HepG2 (cell line): ENCODE measurements around the gene RAD54L2. TPM values are rescaled to one million over a fixed set of nuclear protein-coding genes. Genes with fewer than 3 reads are reported as not detected.
A peak's percentile ranks its signal among the peaks of the same experiment; 100 is the strongest.

ENCODE experiments used
- ATAC-seq: fragments of 200-7000 bp; cut with Tn5 transposase; 3 replicates; pipeline ENCODE4 v1.9.1; 2020; ENCODE audit warnings: mild to moderate bottlenecking, moderate library complexity
- BruUV-seq: library from RNA; stranded (reverse); fragments of 400-500 nt; replicated peaks from 2 replicates; lab custom pipeline; 2021; lab: Mats Ljungman, UMichigan
- CTCF ChIA-PET: fragments of 300-600 bp; formaldehyde crosslinking; extraction: SDS; loops from one replicate; lab custom pipeline; 2021; ENCODE audit warnings: low total read pairs, inconsistent platforms, low intra/inter-chr PET ratio; lab: Yijun Ruan, JAX
- POLR2A ChIA-PET: fragments of 350-600 bp; sonication (Branson Sonifier 250); formaldehyde crosslinking; loops from one replicate; lab custom pipeline; 2020; ENCODE audit warnings: antibody characterized with exemption, inconsistent platforms; lab: Yijun Ruan, JAX
- DNase-seq: peaks from one replicate; pipeline ENCODE4 v3.0.0-alpha.2; 2015; ENCODE audit warnings: low spot score
- FAIRE-seq: peaks from 3 replicates; lab custom pipeline; 2011; peaks lifted over from hg19 to GRCh38; lab: Jason Lieb, UNC
- H2AFZ ChIP-seq: one replicate; pipeline ENCODE4 v1.6.1; 2011; ENCODE audit warnings: low read length, inconsistent platforms
- H3K27ac ChIP-seq: fragments of 300-600 bp; 3 replicates; pipeline ENCODE4 v1.8.0; 2011; ENCODE audit warnings: mixed run types, mild to moderate bottlenecking, mixed read lengths, low read length, inconsistent platforms; ENCODE audit not compliant: insufficient read depth; ENCODE audit errors: extremely low read length
- H3K27me3 ChIP-seq, 2 experiments: fragments of 200-600 bp in 1 of 2; 2 replicates in 1 of 2; 3 replicates in 1 of 2; pipeline versions ENCODE4 v1.6.0 to v1.8.0; 2011; ENCODE audit warnings: low read length in 2 of 2, mild to moderate bottlenecking in 2 of 2, moderate library complexity in 2 of 2, inconsistent platforms in 1 of 2; ENCODE audit not compliant: insufficient read depth in 2 of 2, control insufficient read depth in 1 of 2
- H3K36me3 ChIP-seq, 2 experiments: fragments of 200-600 bp in 1 of 2; replicated peaks in 1 of 2; 2 replicates in 1 of 2; 3 replicates in 1 of 2; pipeline versions ENCODE4 v1.5.1 to v1.8.0; 2011; ENCODE audit warnings: low read length in 2 of 2, inconsistent platforms in 1 of 2; ENCODE audit not compliant: insufficient read depth in 2 of 2, control insufficient read depth in 1 of 2
- H3K4me1 ChIP-seq: 2 replicates; pipeline ENCODE4 v1.5.1; 2012; ENCODE audit warnings: low read length, inconsistent platforms; ENCODE audit not compliant: insufficient read depth
- H3K4me2 ChIP-seq: 2 replicates; pipeline ENCODE4 v1.6.0; 2011; ENCODE audit warnings: low read depth, low read length, inconsistent platforms
- H3K4me3 ChIP-seq, 3 experiments: fragments of 200-600 bp in 1 of 3; sonication (generic), shearing (Covaris generic) in 1 of 3; replicated peaks in 1 of 3; 2 replicates each; pipeline ENCODE4 v1.5.1; 2011 to 2016; ENCODE audit warnings: low read length in 3 of 3, inconsistent platforms in 2 of 3, low read depth in 2 of 3, mild to moderate bottlenecking in 2 of 3, control low read depth in 1 of 3, mixed read lengths in 1 of 3; ENCODE audit not compliant: insufficient read depth in 1 of 3
- H3K79me2 ChIP-seq: one replicate; pipeline ENCODE4 v1.6.1; 2011; ENCODE audit warnings: low read length, inconsistent platforms; ENCODE audit not compliant: insufficient read depth
- H3K9ac ChIP-seq: 2 replicates; pipeline ENCODE4 v1.6.0; 2011; ENCODE audit warnings: mild to moderate bottlenecking, low read depth, low read length, inconsistent platforms; ENCODE audit not compliant: insufficient read depth
- H3K9me3 ChIP-seq: 2 replicates; pipeline ENCODE4 v1.5.1; 2012; ENCODE audit warnings: mild to moderate bottlenecking, low read length
- H4K20me1 ChIP-seq: 2 replicates; pipeline ENCODE4 v1.6.0; 2011; ENCODE audit warnings: inconsistent platforms, mild to moderate bottlenecking, low read length, moderate library complexity; ENCODE audit not compliant: insufficient read depth
- HDAC6 ChIP-seq: fragments of 200-600 bp; sonication (generic); IDR thresholded peaks from 2 replicates; pipeline ENCODE4 v1.7.0; 2017; ENCODE audit warnings: mild to moderate bottlenecking, antibody characterized with exemption, low read length, low read depth
- HNF4A ChIP-seq: sonication (generic); formaldehyde crosslinking; IDR thresholded peaks from 2 replicates; pipeline ENCODE4 v1.4.0; 2020; ENCODE audit warnings: missing genetic modification reagents
- HNRNPH1 ChIP-seq: fragments of 200-400 bp; formaldehyde crosslinking; optimal IDR thresholded peaks from 2 replicates; pipeline ENCODE3; 2017; ENCODE audit warnings: mild to moderate bottlenecking, low read depth, low read length
- KLF6 ChIP-seq: IDR thresholded peaks from 2 replicates; pipeline ENCODE4 v1.8.0; 2016; ENCODE audit warnings: missing biosample characterization, missing genetic modification reagents
- MAFF ChIP-seq: IDR thresholded peaks from 2 replicates; pipeline ENCODE4 v1.6.1; 2011; ENCODE audit warnings: low read depth, low read length, improper control_type of control experiment
- MAZ ChIP-seq, 2 experiments: sonication (generic) in 1 of 2; formaldehyde crosslinking in 1 of 2; IDR thresholded peaks; 2 replicates each; pipeline versions ENCODE4 v1.5.0 to v1.6.1; 2012 to 2020; ENCODE audit warnings: low read depth in 2 of 2, mild to moderate bottlenecking in 2 of 2, borderline replicate concordance in 1 of 2, improper control_type of control experiment in 1 of 2, low read length in 1 of 2, missing genetic modification reagents in 1 of 2, moderate library complexity in 1 of 2
- MYC ChIP-seq: sonication (generic); formaldehyde crosslinking; IDR thresholded peaks from 2 replicates; pipeline ENCODE4 v1.9.0; 2021; ENCODE audit warnings: missing genetic modification reagents, borderline replicate concordance
- POGZ ChIP-seq: sonication (generic); formaldehyde crosslinking; IDR thresholded peaks from 2 replicates; pipeline ENCODE4 v1.4.0; 2020; ENCODE audit warnings: mild to moderate bottlenecking, missing genetic modification reagents
- SP5 ChIP-seq: IDR thresholded peaks from 2 replicates; pipeline ENCODE4 v1.6.1; 2016; ENCODE audit warnings: low read depth, borderline replicate concordance
- TBL1XR1 ChIP-seq: fragments of 150-350 bp; IDR thresholded peaks from 2 replicates; pipeline ENCODE4 v1.6.1; 2014; ENCODE audit warnings: borderline replicate concordance, low read length; ENCODE audit not compliant: partially characterized antibody
- ZKSCAN8 ChIP-seq: IDR thresholded peaks from 2 replicates; pipeline ENCODE4 v1.6.1; 2016; ENCODE audit warnings: borderline replicate concordance, missing genetic modification reagents, missing compliant biosample characterization
- ZNF441 ChIP-seq: sonication (generic); formaldehyde crosslinking; IDR thresholded peaks from 2 replicates; pipeline ENCODE4 v1.7.0; 2021; ENCODE audit warnings: missing genetic modification reagents, borderline replicate concordance
- WGBS: methylation state at CpG from one replicate; pipeline ENCODE4 v1.1.6; 2017; ENCODE audit warnings: low lambda C conversion rate; 5-methylcytosine and 5-hydroxymethylcytosine counted together
- in situ Hi-C: cut with HindIII; loops from 2 replicates; pipeline ENCODE4 v1.10.0; 2017; ENCODE audit warnings: low pct_unique_long_range_greater_than_20kb; ENCODE audit not compliant: extremely low pct_ligation_motif_present
- intact Hi-C: fragments of 100-400 bp; cut with micrococcal nuclease; formaldehyde crosslinking; loops from one replicate; pipeline ENCODE4 v1.10.0; 2022; ENCODE audit not compliant: unreplicated experiment
- polyA plus RNA-seq, 8 experiments: library from polyadenylated mRNA; depleted of rRNA in 3 of 8; stranded (reverse) in 7 of 8; unstranded in 1 of 8; fragments of >200 nt; fragmentation: Illumina TruSeq in 4 of 8; extraction: Trizol in 4 of 8; gene quantifications; 2 replicates each; pipeline versions ENCODE4 v1.2.1 to v1.2.3, GENCODE V29; 2011 to 2016; ENCODE audit warnings: low read depth in 4 of 8, missing spikeins in 1 of 8, mixed read lengths in 1 of 8; ENCODE audit not compliant: insufficient read depth in 1 of 8
- total RNA-seq, 5 experiments: library from RNA; depleted of rRNA; stranded (reverse); fragments of >200 nt; fragmentation: Illumina TruSeq; extraction: Trizol; gene quantifications; 2 replicates each; pipeline ENCODE4 v1.2.3, GENCODE V29; 2016; ENCODE audit warnings: low read depth in 1 of 5
- TF ChIP-seq, protein P1 (sequence below): sonication (generic); formaldehyde crosslinking; IDR thresholded peaks from 2 replicates; pipeline ENCODE4 v1.4.0; 2020; ENCODE audit warnings: missing genetic modification reagents, mild to moderate bottlenecking, borderline replicate concordance
- TF ChIP-seq, protein P2 (sequence below): sonication (generic); formaldehyde crosslinking; IDR thresholded peaks from 2 replicates; pipeline ENCODE4 v1.4.0; 2020; ENCODE audit warnings: missing genetic modification reagents, mild to moderate bottlenecking, borderline replicate concordance

RAD54L2 gene
- total and polyA plus RNA-seq, 2 of the 13 experiments (the other 11 are each of a cell fraction or from before 2014, with no cell fraction given): 5.5 to 14.8 TPM

GRCh38 chr3:51508255-51508654 is 30.3 kb upstream of the RAD54L2 start:
- 3% methylated on average over 9 of the region's 9 CpGs for WGBS
- ATAC-seq: peak; percentile 39
- intact Hi-C loops: no loop called here
- peaks cover 34% of the 10 kb centered on the region for H3K4me1 ChIP-seq
- peak; percentile 26 for FAIRE-seq
- peak overlapping the region; percentile 49 for H2AFZ ChIP-seq
- H4K20me1 ChIP-seq: no peaks in the 10 kb centered on the region
- no TSS peak for BruUV-seq
- H3K4me2 ChIP-seq: peak overlapping the region; percentile 64
- H3K36me3 ChIP-seq: no peaks in the 10 kb centered on the region
- no peak overlapping the region; the same call in 1 of the 2 replicates for H3K9ac ChIP-seq
- H3K27me3 ChIP-seq: peaks cover 0 to 3% of the 10 kb centered on the region in 2 experiments; a peak in 1 of 5 replicates
- 0 out of 2 replicates have a peak, but pooled peaks have one; percentile 30 for TF ChIP-seq MYC (CRISPR knock-in tag)
- no peak for TF ChIP-seq MAFF
- TF ChIP-seq, protein P1, sequence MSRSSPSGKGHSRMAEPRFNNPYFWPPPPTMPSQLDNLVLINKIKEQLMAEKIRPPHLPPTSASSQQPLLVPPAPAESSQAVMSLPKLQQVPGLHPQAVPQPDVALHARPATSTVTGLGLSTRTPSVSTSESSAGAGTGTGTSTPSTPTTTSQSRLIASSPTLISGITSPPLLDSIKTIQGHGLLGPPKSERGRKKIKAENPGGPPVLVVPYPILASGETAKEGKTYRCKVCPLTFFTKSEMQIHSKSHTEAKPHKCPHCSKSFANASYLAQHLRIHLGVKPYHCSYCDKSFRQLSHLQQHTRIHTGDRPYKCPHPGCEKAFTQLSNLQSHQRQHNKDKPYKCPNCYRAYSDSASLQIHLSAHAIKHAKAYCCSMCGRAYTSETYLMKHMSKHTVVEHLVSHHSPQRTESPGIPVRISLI (CRISPR knock-in tag): peak; percentile 70
- peak; percentile 99 for TF ChIP-seq ZNF441 (CRISPR knock-in tag)
- peak; percentile 39; the same call in 1 of the 2 replicates for TF ChIP-seq HNF4A (CRISPR knock-in tag)
- TF ChIP-seq, all 625 proteins: peak for 4
- CTCF ChIA-PET: no interaction called here
- in situ Hi-C loops: no loop called here
- Histone ChIP-seq H3K9me3 (no peaks in the 10 kb centered on the region), H3K27ac (no peak overlapping the region), H3K4me3 (peak overlapping the region in 2 of 3 experiments; percentile 11 to 37; a peak in 4 of 6 replicates), H3K79me2 (no peaks in the 10 kb centered on the region)
- POLR2A ChIA-PET: interaction anchor here (3.2 kb wide), 1 partner anchor 8 kb away, joined by 15 read pairs; the partner anchor contains the start of gene DCAF1
- no peak for DNase-seq

- WGBS: 63% methylated on average over 1 of the region's 1 CpG
- TF ChIP-seq KLF6 (CRISPR knock-in tag) (no peak), MAZ (IDR thresholded peaks at IDR 0.05; ENCODE audit: borderline replicate concordance, low read depth, low read length) (no peak), MAZ (CRISPR knock-in tag; IDR thresholded peaks at IDR 0.05; ENCODE audit: low read depth) (no peak), HDAC6 (no peak), SP5 (CRISPR knock-in tag) (no peak), HNRNPH1 (no peak), TBL1XR1 (no peak), POGZ (CRISPR knock-in tag) (no peak), ZKSCAN8 (CRISPR knock-in tag) (no peak)
- TF ChIP-seq, protein P2, sequence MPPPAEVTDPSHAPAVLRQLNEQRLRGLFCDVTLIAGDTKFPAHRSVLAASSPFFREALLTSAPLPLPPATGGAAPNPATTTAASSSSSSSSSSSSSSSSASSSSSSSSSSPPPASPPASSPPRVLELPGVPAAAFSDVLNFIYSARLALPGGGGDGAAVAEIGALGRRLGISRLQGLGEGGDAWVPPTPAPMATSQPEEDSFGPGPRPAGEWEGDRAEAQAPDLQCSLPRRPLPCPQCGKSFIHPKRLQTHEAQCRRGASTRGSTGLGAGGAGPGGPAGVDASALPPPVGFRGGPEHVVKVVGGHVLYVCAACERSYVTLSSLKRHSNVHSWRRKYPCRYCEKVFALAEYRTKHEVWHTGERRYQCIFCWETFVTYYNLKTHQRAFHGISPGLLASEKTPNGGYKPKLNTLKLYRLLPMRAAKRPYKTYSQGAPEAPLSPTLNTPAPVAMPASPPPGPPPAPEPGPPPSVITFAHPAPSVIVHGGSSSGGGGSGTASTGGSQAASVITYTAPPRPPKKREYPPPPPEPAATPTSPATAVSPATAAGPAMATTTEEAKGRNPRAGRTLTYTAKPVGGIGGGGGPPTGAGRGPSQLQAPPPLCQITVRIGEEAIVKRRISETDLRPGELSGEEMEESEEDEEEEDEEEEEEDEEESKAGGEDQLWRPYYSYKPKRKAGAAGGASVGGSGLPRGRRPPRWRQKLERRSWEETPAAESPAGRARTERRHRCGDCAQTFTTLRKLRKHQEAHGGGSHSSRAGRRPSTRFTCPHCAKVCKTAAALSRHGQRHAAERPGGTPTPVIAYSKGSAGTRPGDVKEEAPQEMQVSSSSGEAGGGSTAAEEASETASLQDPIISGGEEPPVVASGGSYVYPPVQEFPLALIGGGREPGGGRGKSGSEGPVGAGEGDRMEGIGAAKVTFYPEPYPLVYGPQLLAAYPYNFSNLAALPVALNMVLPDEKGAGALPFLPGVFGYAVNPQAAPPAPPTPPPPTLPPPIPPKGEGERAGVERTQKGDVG: no peak
These were observed 27.5 kb upstream of the RAD54L2 start for GRCh38 chr3:51510996-51511395.

More at GRCh38 chr3:51510996-51511395, 27.5 kb upstream of the RAD54L2 start:
- Histone ChIP-seq H3K9me3 (no peaks in the 10 kb centered on the region), H3K27ac (no peak overlapping the region), H3K9ac (no peak overlapping the region), H3K4me1 (peaks cover 34% of the 10 kb centered on the region), H3K36me3 (no peaks in the 10 kb centered on the region), H3K27me3 (no peaks in the 10 kb centered on the region; a peak in 1 of 5 replicates), H3K4me3 (no peak overlapping the region), H4K20me1 (no peaks in the 10 kb centered on the region), H3K4me2 (peak overlapping the region; percentile 64; the same call in 1 of the 2 replicates), H3K79me2 (no peaks in the 10 kb centered on the region), H2AFZ (no peak overlapping the region)
- BruUV-seq: no TSS peak
- FAIRE-seq (no peak), DNase-seq (no peak), ATAC-seq (no peak)
- ChIA-PET CTCF (no interaction called here), POLR2A (interaction anchor here (3.2 kb wide), 1 partner anchor 11 kb away, joined by 15 read pairs; the partner anchor contains the start of gene DCAF1)
- in situ Hi-C loops: no loop called here
- intact Hi-C loops: no loop called here
